Smooth muscle cell (in vitro differentiated cells): ENCODE measurements around the gene APEH. TPM values are rescaled to one million over a fixed set of nuclear protein-coding genes. Genes with fewer than 3 reads are reported as not detected.
"Not testable (repeated sequence)": the region's sequence is repeated elsewhere in the genome, so short reads cannot be mapped to it uniquely, and the experiment has no call there.

Source experiments
- DNase-seq: peaks from one replicate; lab custom pipeline; 2025; ENCODE audit not compliant: unreplicated experiment; lab: John Stamatoyannopoulos, UW
- H2AFZ ChIP-seq: fragments of 200-600 bp; sonication (generic); 2 replicates; pipeline ENCODE4 v1.6.0; 2016; ENCODE audit warnings: antibody characterized with exemption, low read depth, mild to moderate bottlenecking
- H3F3A ChIP-seq: fragments of 200-600 bp; sonication (generic); 2 replicates; pipeline ENCODE4 v1.6.0; 2017; ENCODE audit warnings: antibody characterized with exemption, low read depth
- H3K27ac ChIP-seq: fragments of 200-600 bp; sonication (generic); 2 replicates; pipeline ENCODE4 v1.5.1; 2016; ENCODE audit warnings: low read depth, mild to moderate bottlenecking
- H3K27me3 ChIP-seq: fragments of 200-600 bp; sonication (generic); 2 replicates; pipeline ENCODE4 v1.6.1; 2016; ENCODE audit warnings: low read depth, mild to moderate bottlenecking
- H3K36me3 ChIP-seq: fragments of 200-600 bp; sonication (generic); 2 replicates; pipeline ENCODE4 v1.5.1; 2016; ENCODE audit warnings: low read depth
- H3K4me1 ChIP-seq: fragments of 200-600 bp; sonication (generic); 2 replicates; pipeline ENCODE4 v1.5.1; 2016; ENCODE audit warnings: low read depth
- H3K4me2 ChIP-seq: fragments of 200-600 bp; sonication (generic); 2 replicates; pipeline ENCODE4 v1.6.0; 2016; ENCODE audit warnings: mild to moderate bottlenecking
- H3K4me3 ChIP-seq: fragments of 200-600 bp; sonication (generic); 2 replicates; pipeline ENCODE4 v1.5.1; 2016; ENCODE audit warnings: mild to moderate bottlenecking
- H3K79me2 ChIP-seq: fragments of 200-600 bp; sonication (generic); 2 replicates; pipeline ENCODE4 v1.6.0; 2016; ENCODE audit warnings: low read depth, mild to moderate bottlenecking
- H3K9ac ChIP-seq: fragments of 200-600 bp; sonication (generic); 2 replicates; pipeline ENCODE4 v1.6.0; 2016; ENCODE audit warnings: low read depth
- H3K9me3 ChIP-seq: fragments of 200-600 bp; sonication (generic); replicated peaks from 2 replicates; pipeline ENCODE4 v1.5.1; 2016; ENCODE audit warnings: low read depth
- H4K20me1 ChIP-seq: fragments of 200-600 bp; sonication (generic); 2 replicates; pipeline ENCODE4 v1.6.0; 2016; ENCODE audit warnings: low read depth
- WGBS: methylation state at CpG from one replicate; pipeline ENCODE4 v1.1.7; 2016; ENCODE audit warnings: low lambda C conversion rate; 5-methylcytosine and 5-hydroxymethylcytosine counted together
- polyA plus RNA-seq: library from polyadenylated mRNA; unstranded; fragments of >200 nt; fragmentation: Nextera tagmentation; extraction: Ambion mirVana; gene quantifications from 2 replicates; pipeline ENCODE4 v1.2.1, GENCODE V29; 2016
- total RNA-seq: library from RNA; depleted of rRNA; stranded (reverse); fragments of >200 nt; gene quantifications from 2 replicates; pipeline ENCODE4 v1.2.3, GENCODE V29; 2014
- TF ChIP-seq, protein P1 (sequence below): fragments of 200-600 bp; sonication (generic); IDR thresholded peaks from 2 replicates; pipeline ENCODE4 v1.5.1; 2017; ENCODE audit warnings: borderline replicate concordance, mild to moderate bottlenecking, antibody characterized with exemption; ENCODE audit not compliant: insufficient read depth, poor library complexity, severe bottlenecking

Gene APEH
- total and polyA plus RNA-seq, 2 experiments from 2014 or later = 69.4 to 91.7 TPM

GRCh38 chr3:49695350-49696015 is 21.3 kb downstream of the APEH start:
- H3K4me1 ChIP-seq, H3K9me3 ChIP-seq, H3K9ac ChIP-seq, H3K4me3 ChIP-seq, H3K27me3 ChIP-seq, H3K4me2 ChIP-seq, H3K27ac ChIP-seq, DNase-seq, H2AFZ ChIP-seq, H3K36me3 ChIP-seq, H3F3A ChIP-seq: not testable (repeated sequence)
- H3K79me2 ChIP-seq = peaks cover 20% of the 10 kb centered on the region
- peaks cover 16% of the 10 kb centered on the region for H4K20me1 ChIP-seq
- WGBS = 98% methylated on average over 4 of the region's 4 CpGs

DNA sequence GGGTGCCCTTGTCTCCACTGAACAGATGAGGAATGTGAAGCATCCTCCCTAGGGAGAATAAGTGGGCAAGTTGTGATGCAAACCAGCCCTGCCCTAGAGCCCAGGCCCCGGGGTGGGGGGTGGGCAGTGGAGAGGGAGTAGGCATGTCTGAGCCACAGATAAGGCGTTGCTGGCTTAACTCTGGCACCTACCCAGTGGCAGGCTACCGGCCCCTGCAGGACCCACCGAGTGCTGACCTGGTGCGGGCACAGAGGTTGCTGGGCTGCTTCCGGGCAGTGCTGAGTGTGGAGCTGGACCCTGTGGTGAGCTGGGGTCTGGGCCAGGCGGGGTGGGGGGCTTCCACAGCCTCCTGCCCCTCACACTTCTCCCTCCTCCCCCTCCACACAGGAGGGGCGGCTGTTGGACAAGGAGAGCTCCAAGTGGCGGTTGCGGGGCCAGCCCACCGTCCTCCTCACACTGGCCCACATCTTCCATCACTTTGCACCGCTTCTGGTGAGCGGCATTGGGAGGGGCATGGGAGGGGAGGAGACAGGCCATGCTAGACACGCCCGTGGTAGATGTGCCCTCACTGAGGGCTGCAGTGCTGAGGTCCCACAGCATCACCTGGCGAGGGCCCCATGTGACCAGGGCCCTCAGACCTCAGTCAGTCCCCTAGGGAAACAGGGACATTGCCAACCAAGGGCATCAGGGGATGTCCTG is 25.3 kb downstream of the APEH start:
- H3K79me2 ChIP-seq = no peaks in the 10 kb centered on the region
- peaks cover 8% of the 10 kb centered on the region for H4K20me1 ChIP-seq
- H3K4me2 ChIP-seq = no peak overlapping the region
- WGBS = 89% methylated on average over 16 of the region's 16 CpGs
- H3K9ac ChIP-seq = no peak overlapping the region
- H3F3A ChIP-seq = no peaks in the 10 kb centered on the region
- no peak for DNase-seq
- H3K4me1 ChIP-seq = no peaks in the 10 kb centered on the region
- H3K27ac ChIP-seq = no peak overlapping the region
- H3K4me3 ChIP-seq = no peak overlapping the region
- TF ChIP-seq, protein P1, sequence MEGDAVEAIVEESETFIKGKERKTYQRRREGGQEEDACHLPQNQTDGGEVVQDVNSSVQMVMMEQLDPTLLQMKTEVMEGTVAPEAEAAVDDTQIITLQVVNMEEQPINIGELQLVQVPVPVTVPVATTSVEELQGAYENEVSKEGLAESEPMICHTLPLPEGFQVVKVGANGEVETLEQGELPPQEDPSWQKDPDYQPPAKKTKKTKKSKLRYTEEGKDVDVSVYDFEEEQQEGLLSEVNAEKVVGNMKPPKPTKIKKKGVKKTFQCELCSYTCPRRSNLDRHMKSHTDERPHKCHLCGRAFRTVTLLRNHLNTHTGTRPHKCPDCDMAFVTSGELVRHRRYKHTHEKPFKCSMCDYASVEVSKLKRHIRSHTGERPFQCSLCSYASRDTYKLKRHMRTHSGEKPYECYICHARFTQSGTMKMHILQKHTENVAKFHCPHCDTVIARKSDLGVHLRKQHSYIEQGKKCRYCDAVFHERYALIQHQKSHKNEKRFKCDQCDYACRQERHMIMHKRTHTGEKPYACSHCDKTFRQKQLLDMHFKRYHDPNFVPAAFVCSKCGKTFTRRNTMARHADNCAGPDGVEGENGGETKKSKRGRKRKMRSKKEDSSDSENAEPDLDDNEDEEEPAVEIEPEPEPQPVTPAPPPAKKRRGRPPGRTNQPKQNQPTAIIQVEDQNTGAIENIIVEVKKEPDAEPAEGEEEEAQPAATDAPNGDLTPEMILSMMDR = no peak
- no peaks in the 10 kb centered on the region for H3K9me3 ChIP-seq
- no peaks in the 10 kb centered on the region for H3K36me3 ChIP-seq
- no peak overlapping the region for H2AFZ ChIP-seq
- H3K27me3 ChIP-seq = no peaks in the 10 kb centered on the region

DNA sequence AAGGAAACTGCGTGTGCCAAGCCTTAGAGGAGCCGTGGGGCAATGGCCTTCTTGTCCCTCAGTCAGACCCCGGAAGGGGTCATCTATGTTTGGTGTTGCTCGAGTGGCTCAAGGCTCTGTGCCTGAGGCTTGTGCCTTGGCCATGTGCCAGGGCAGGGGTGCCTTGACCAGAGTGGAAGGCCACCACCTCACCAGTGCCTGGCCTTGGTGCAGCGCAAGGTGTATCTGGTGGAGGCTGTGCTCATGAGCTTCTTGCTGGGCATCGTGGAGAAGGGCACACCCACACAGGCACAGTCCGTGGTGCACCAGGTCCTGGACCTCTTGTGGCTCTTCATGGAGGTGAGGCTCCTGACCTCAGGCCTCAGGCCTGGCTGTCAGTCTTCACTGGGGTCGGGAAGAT is 25.9 kb downstream of the APEH start:
- no peaks in the 10 kb centered on the region for H3K36me3 ChIP-seq
- 93% methylated on average over 8 of the region's 8 CpGs for WGBS
- no peak overlapping the region for H3K9ac ChIP-seq
- no peak overlapping the region for H2AFZ ChIP-seq
- no peak for DNase-seq
- no peak overlapping the region for H3K4me3 ChIP-seq
- peaks cover 4% of the 10 kb centered on the region for H4K20me1 ChIP-seq
- TF ChIP-seq, protein P1 = no peak
- no peak overlapping the region for H3K4me2 ChIP-seq
- no peaks in the 10 kb centered on the region for H3K27me3 ChIP-seq
- no peak overlapping the region for H3K27ac ChIP-seq
- no peaks in the 10 kb centered on the region for H3F3A ChIP-seq
- no peaks in the 10 kb centered on the region for H3K9me3 ChIP-seq
- H3K4me1 ChIP-seq = no peaks in the 10 kb centered on the region
- H3K79me2 ChIP-seq = no peaks in the 10 kb centered on the region

- TF ChIP-seq, protein P1 = no peak
- Histone ChIP-seq H2AFZ (no peak overlapping the region), H3K9ac (no peak overlapping the region), H3K4me3 (no peak overlapping the region), H3K4me1 (no peaks in the 10 kb centered on the region), H4K20me1 (peaks cover 4% of the 10 kb centered on the region), H3K4me2 (no peak overlapping the region), H3K27ac (no peak overlapping the region), H3F3A (no peaks in the 10 kb centered on the region), H3K27me3 (no peaks in the 10 kb centered on the region), H3K79me2 (no peaks in the 10 kb centered on the region), H3K36me3 (no peaks in the 10 kb centered on the region), H3K9me3 (no peaks in the 10 kb centered on the region)
- 84% methylated on average over 13 of the region's 13 CpGs for WGBS
- no peak for DNase-seq
Measured at GRCh38 chr3:49700453-49701128, 26.4 kb downstream of the APEH start.
